ENCODE data around the gene CNIH3. TPM values are rescaled to one million over a fixed set of nuclear protein-coding genes. Genes with fewer than 3 reads are reported as not detected.

CNIH3 gene
- total RNA-seq, 1 donor from 2014 or later, result 3.1 TPM

GRCh38 chr1:224718470-224719053 lies 102.4 kb downstream of the CNIH3 start:
- DNase-seq (ENCODE audit: extremely low read depth, low read depth, low spot score), result no peak

GRCh38 chr1:224719716-224720115 lies 103.6 kb downstream of the CNIH3 start:
- no peak for DNase-seq (ENCODE audit: extremely low read depth, low read depth, low spot score)

- no peak for DNase-seq (ENCODE audit: extremely low read depth, low read depth, low spot score)
Measured at GRCh38 chr1:224720216-224720615, 104.1 kb downstream of the CNIH3 start.

- DNase-seq (ENCODE audit: extremely low read depth, low read depth, low spot score), result no peak
Measured at GRCh38 chr1:224721000-224721399, 104.9 kb downstream of the CNIH3 start.

GRCh38 chr1:224722838-224723237 lies 106.7 kb downstream of the CNIH3 start:
- DNase-seq (ENCODE audit: extremely low read depth, low read depth, low spot score), result no peak

- DNase-seq (ENCODE audit: extremely low read depth, low read depth, low spot score), result no peak
Measured at GRCh38 chr1:224724566-224724965, 108.4 kb downstream of the CNIH3 start.

GRCh38 chr1:224726441-224727182 lies 110.5 kb downstream of the CNIH3 start:
- DNase-seq (ENCODE audit: extremely low read depth, low read depth, low spot score), result no peak

GRCh38 chr1:224727351-224728289 lies 111.5 kb downstream of the CNIH3 start:
- no peak for DNase-seq (ENCODE audit: extremely low read depth, low read depth, low spot score)

GRCh38 chr1:224730540-224730939 lies 114.4 kb downstream of the CNIH3 start:
- no peak for DNase-seq (ENCODE audit: extremely low read depth, low read depth, low spot score)

- no peak for DNase-seq (ENCODE audit: extremely low read depth, low read depth, low spot score)
Measured at GRCh38 chr1:224730965-224731364, 114.8 kb downstream of the CNIH3 start.

GRCh38 chr1:224731633-224732032 lies 115.5 kb downstream of the CNIH3 start:
- DNase-seq (ENCODE audit: extremely low read depth, low read depth, low spot score), result no peak

GRCh38 chr1:224732377-224733026 lies 116.4 kb downstream of the CNIH3 start:
- no peak for DNase-seq (ENCODE audit: extremely low read depth, low read depth, low spot score)

GRCh38 chr1:224733027-224733911 lies 117.2 kb downstream of the CNIH3 start:
- DNase-seq (ENCODE audit: extremely low read depth, low read depth, low spot score), result no peak

- DNase-seq (ENCODE audit: extremely low read depth, low read depth, low spot score), result no peak
Measured at GRCh38 chr1:224734261-224734935, 118.3 kb downstream of the CNIH3 start.

- DNase-seq (ENCODE audit: extremely low read depth, low read depth, low spot score), result no peak
Measured at GRCh38 chr1:224735159-224735558, 119.0 kb downstream of the CNIH3 start.

GRCh38 chr1:224736619-224737352 lies 120.7 kb downstream of the CNIH3 start:
- DNase-seq (ENCODE audit: extremely low read depth, low read depth, low spot score), result no peak

- no peak for DNase-seq (ENCODE audit: extremely low read depth, low read depth, low spot score)
Measured at GRCh38 chr1:224737353-224737727, 121.2 kb downstream of the CNIH3 start.

GRCh38 chr1:224739303-224739996 lies 123.3 kb downstream of the CNIH3 start:
- DNase-seq (ENCODE audit: extremely low read depth, low read depth, low spot score), result no peak
